HEK293 (cell line): ENCODE data around the gene JOSD1.

Experiments
- BCL6B ChIP-seq: fragments of 450-650 bp; formaldehyde crosslinking; IDR thresholded peaks from 2 replicates; pipeline ENCODE4 v1.5.1; 2017; ENCODE audit warnings: missing biosample characterization, missing genetic modification characterization
- EGR2 ChIP-seq: fragments of 450-650 bp; formaldehyde crosslinking; IDR thresholded peaks from 2 replicates; pipeline ENCODE4 v1.5.1; 2016; ENCODE audit warnings: low read depth, missing biosample characterization, missing genetic modification characterization
- FEZF1 ChIP-seq: fragments of 450-650 bp; formaldehyde crosslinking; IDR thresholded peaks from 2 replicates; pipeline ENCODE4 v1.5.1; 2016; ENCODE audit warnings: missing biosample characterization, missing genetic modification characterization
- HIC1 ChIP-seq: fragments of 450-650 bp; formaldehyde crosslinking; IDR thresholded peaks from 2 replicates; pipeline ENCODE4 v1.5.1; 2016; ENCODE audit warnings: missing biosample characterization, missing genetic modification characterization
- KLF9 ChIP-seq: fragments of 450-650 bp; formaldehyde crosslinking; IDR thresholded peaks from 2 replicates; pipeline ENCODE4 v1.5.1; 2016; ENCODE audit warnings: missing biosample characterization, missing genetic modification characterization, low read depth
- MYNN ChIP-seq: fragments of 450-650 bp; formaldehyde crosslinking; IDR thresholded peaks from 2 replicates; pipeline ENCODE4 v1.5.1; 2016; ENCODE audit warnings: missing biosample characterization, missing genetic modification characterization, borderline replicate concordance
- OVOL3 ChIP-seq: fragments of 450-650 bp; formaldehyde crosslinking; IDR thresholded peaks from 2 replicates; pipeline ENCODE4 v1.5.1; 2016; ENCODE audit warnings: missing biosample characterization, missing genetic modification characterization
- PRDM1 ChIP-seq: fragments of 450-650 bp; formaldehyde crosslinking; IDR thresholded peaks from 2 replicates; pipeline ENCODE4; 2016; ENCODE audit warnings: missing biosample characterization, missing genetic modification characterization
- PRDM4 ChIP-seq: fragments of 450-650 bp; formaldehyde crosslinking; IDR thresholded peaks from 2 replicates; pipeline ENCODE4 v1.5.1; 2017; ENCODE audit warnings: missing biosample characterization, missing genetic modification characterization
- SP2 ChIP-seq: fragments of 450-650 bp; formaldehyde crosslinking; IDR thresholded peaks from 2 replicates; pipeline ENCODE4 v1.5.1; 2016; ENCODE audit warnings: missing biosample characterization, missing genetic modification characterization
- SP7 ChIP-seq: fragments of 450-650 bp; formaldehyde crosslinking; IDR thresholded peaks from 2 replicates; pipeline ENCODE4 v1.5.1; 2016; ENCODE audit warnings: missing biosample characterization, missing genetic modification characterization
- TRIM28 ChIP-seq: IDR thresholded peaks from 2 replicates; pipeline ENCODE4 v1.6.1; 2011; ENCODE audit warnings: low read length, control low read depth, borderline replicate concordance
- ZBTB11 ChIP-seq: fragments of 450-650 bp; formaldehyde crosslinking; conservative IDR thresholded peaks from 2 replicates; pipeline ENCODE4 v1.5.1; 2016; ENCODE audit warnings: low read depth, missing biosample characterization, missing genetic modification characterization
- ZFP69B ChIP-seq: fragments of 450-650 bp; formaldehyde crosslinking; IDR thresholded peaks from 2 replicates; pipeline ENCODE4 v1.5.1; 2016; ENCODE audit warnings: missing biosample characterization, missing genetic modification characterization
- ZNF114 ChIP-seq: fragments of 450-650 bp; formaldehyde crosslinking; IDR thresholded peaks from 2 replicates; pipeline ENCODE4 v1.5.0; 2017; ENCODE audit warnings: missing biosample characterization, missing genetic modification characterization
- ZNF155 ChIP-seq: fragments of 450-650 bp; formaldehyde crosslinking; IDR thresholded peaks from 2 replicates; pipeline ENCODE4 v1.5.1; 2016; ENCODE audit warnings: missing biosample characterization, missing genetic modification characterization
- ZNF184 ChIP-seq: fragments of 450-650 bp; IDR thresholded peaks from 2 replicates; pipeline ENCODE4 v1.5.1; 2018; ENCODE audit warnings: missing biosample characterization, mild to moderate bottlenecking, missing genetic modification characterization
- ZNF221 ChIP-seq: fragments of 450-650 bp; formaldehyde crosslinking; IDR thresholded peaks from 2 replicates; pipeline ENCODE4 v1.5.1; 2017; ENCODE audit warnings: missing biosample characterization, missing genetic modification characterization, borderline replicate concordance
- ZNF24 ChIP-seq: fragments of 450-650 bp; formaldehyde crosslinking; IDR thresholded peaks from 2 replicates; pipeline ENCODE4 v1.5.1; 2016; ENCODE audit warnings: missing biosample characterization, missing genetic modification characterization
- ZNF292 ChIP-seq: fragments of 450-650 bp; formaldehyde crosslinking; IDR thresholded peaks from 2 replicates; pipeline ENCODE4 v1.5.1; 2016; ENCODE audit warnings: low read depth, missing biosample characterization, missing genetic modification characterization, borderline replicate concordance
- ZNF302 ChIP-seq: fragments of 450-650 bp; formaldehyde crosslinking; IDR thresholded peaks from 2 replicates; pipeline ENCODE4 v1.5.1; 2016; ENCODE audit warnings: missing biosample characterization, missing genetic modification characterization, low read depth
- ZNF341 ChIP-seq: fragments of 450-650 bp; formaldehyde crosslinking; IDR thresholded peaks from 2 replicates; pipeline ENCODE4; 2016; ENCODE audit warnings: low read depth, missing biosample characterization, missing genetic modification characterization
- ZNF366 ChIP-seq: fragments of 450-650 bp; formaldehyde crosslinking; conservative IDR thresholded peaks from 2 replicates; pipeline ENCODE4 v1.5.1; 2016; ENCODE audit warnings: missing biosample characterization, missing genetic modification characterization
- ZNF433 ChIP-seq: fragments of 450-650 bp; formaldehyde crosslinking; IDR thresholded peaks from 2 replicates; pipeline ENCODE4 v1.5.1; 2016; ENCODE audit warnings: missing biosample characterization, missing genetic modification characterization, low read depth
- ZNF530 ChIP-seq: fragments of 450-650 bp; formaldehyde crosslinking; IDR thresholded peaks from 2 replicates; pipeline ENCODE4 v1.5.1; 2016; ENCODE audit warnings: low read depth, missing biosample characterization, missing genetic modification characterization
- ZNF544 ChIP-seq: fragments of 450-650 bp; formaldehyde crosslinking; IDR thresholded peaks from 2 replicates; pipeline ENCODE4 v1.5.0; 2017; ENCODE audit warnings: missing biosample characterization, missing genetic modification characterization
- ZNF549 ChIP-seq: fragments of 450-650 bp; IDR thresholded peaks from 2 replicates; pipeline ENCODE4 v1.5.1; 2018; ENCODE audit warnings: missing biosample characterization, missing genetic modification characterization, mild to moderate bottlenecking, inconsistent platforms, moderate library complexity
- ZNF585B ChIP-seq: fragments of 450-650 bp; formaldehyde crosslinking; IDR thresholded peaks from 2 replicates; pipeline ENCODE4 v1.5.1; 2016; ENCODE audit warnings: missing biosample characterization, missing genetic modification characterization
- ZNF664 ChIP-seq: fragments of 450-650 bp; formaldehyde crosslinking; IDR thresholded peaks from 2 replicates; pipeline ENCODE4 v1.5.1; 2016; ENCODE audit warnings: missing biosample characterization, missing genetic modification characterization
- ZNF677 ChIP-seq: fragments of 450-650 bp; IDR thresholded peaks from 2 replicates; pipeline ENCODE4 v1.5.0; 2018; ENCODE audit warnings: missing biosample characterization, mild to moderate bottlenecking, missing genetic modification characterization, moderate library complexity
- ZNF776 ChIP-seq: fragments of 450-650 bp; formaldehyde crosslinking; IDR thresholded peaks from 2 replicates; pipeline ENCODE4 v1.5.0; 2017; ENCODE audit warnings: missing biosample characterization, missing genetic modification characterization, borderline replicate concordance
- TF ChIP-seq, protein P1 (sequence below): fragments of 450-650 bp; formaldehyde crosslinking; IDR thresholded peaks from 2 replicates; pipeline ENCODE4 v1.5.1; 2016; ENCODE audit warnings: missing biosample characterization, missing genetic modification characterization

The JOSD1 gene

DNA sequence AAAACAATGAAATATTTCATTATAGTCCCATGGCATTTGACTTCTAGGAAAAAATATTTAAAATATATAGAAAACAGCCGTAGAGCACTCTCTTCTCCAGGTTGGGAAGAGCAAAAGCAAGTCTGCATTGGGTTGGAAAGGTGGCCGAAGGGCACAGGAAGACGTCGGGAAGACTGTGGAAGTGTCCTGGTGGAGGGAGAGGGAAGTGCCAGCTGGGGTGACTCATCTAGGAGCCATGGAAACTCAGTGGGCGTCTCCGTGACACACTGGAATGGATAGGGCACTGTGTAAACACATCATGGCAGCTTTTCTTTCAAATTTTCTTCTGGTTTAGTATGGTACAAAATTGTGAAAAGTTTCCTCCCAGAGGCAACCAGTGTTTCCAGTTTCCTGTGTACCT is 17.7 kb upstream of the JOSD1 start (continued):
- TF ChIP-seq ZNF341 (tag by site-specific recombination), result peak; percentile 26; the same call in 1 of the 2 replicates
- no peak for TF ChIP-seq ZNF585B (tag by site-specific recombination)
- TF ChIP-seq ZNF114 (tag by site-specific recombination), result no peak
- TF ChIP-seq ZNF776, result no peak
- TF ChIP-seq ZNF155, result no peak
- TF ChIP-seq PRDM1 (tag by site-specific recombination), result peak; percentile 70; the same call in 1 of the 2 replicates
- TF ChIP-seq MYNN (tag by site-specific recombination), result no peak
- no peak for TF ChIP-seq ZFP69B
- TF ChIP-seq ZNF292 (tag by site-specific recombination), result no peak
- no peak for TF ChIP-seq ZNF664
- TF ChIP-seq BCL6B (tag by site-specific recombination), result no peak
- TF ChIP-seq ZNF366 (tag by site-specific recombination), result peak; percentile 39; the same call in 1 of the 2 replicates
- TF ChIP-seq SP2, result no peak
- TF ChIP-seq ZNF549 (tag by site-specific recombination), result no peak
- TF ChIP-seq HIC1 (tag by site-specific recombination), result no peak
- TF ChIP-seq ZNF302, result no peak
- TF ChIP-seq ZBTB11, result no peak
- TF ChIP-seq ZNF544, result no peak
- TF ChIP-seq ZNF530, result peak; percentile 99
- TF ChIP-seq, protein P1, sequence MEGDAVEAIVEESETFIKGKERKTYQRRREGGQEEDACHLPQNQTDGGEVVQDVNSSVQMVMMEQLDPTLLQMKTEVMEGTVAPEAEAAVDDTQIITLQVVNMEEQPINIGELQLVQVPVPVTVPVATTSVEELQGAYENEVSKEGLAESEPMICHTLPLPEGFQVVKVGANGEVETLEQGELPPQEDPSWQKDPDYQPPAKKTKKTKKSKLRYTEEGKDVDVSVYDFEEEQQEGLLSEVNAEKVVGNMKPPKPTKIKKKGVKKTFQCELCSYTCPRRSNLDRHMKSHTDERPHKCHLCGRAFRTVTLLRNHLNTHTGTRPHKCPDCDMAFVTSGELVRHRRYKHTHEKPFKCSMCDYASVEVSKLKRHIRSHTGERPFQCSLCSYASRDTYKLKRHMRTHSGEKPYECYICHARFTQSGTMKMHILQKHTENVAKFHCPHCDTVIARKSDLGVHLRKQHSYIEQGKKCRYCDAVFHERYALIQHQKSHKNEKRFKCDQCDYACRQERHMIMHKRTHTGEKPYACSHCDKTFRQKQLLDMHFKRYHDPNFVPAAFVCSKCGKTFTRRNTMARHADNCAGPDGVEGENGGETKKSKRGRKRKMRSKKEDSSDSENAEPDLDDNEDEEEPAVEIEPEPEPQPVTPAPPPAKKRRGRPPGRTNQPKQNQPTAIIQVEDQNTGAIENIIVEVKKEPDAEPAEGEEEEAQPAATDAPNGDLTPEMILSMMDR, result peak; percentile 58
- TF ChIP-seq ZNF433, result no peak
- no peak for TF ChIP-seq ZNF24 (tag by site-specific recombination)
- TF ChIP-seq SP7, result peak; percentile 45; the same call in 1 of the 2 replicates
- TF ChIP-seq TRIM28, result no peak
- no peak for TF ChIP-seq ZNF184
- no peak for TF ChIP-seq ZNF677 (tag by site-specific recombination)
- TF ChIP-seq EGR2 (tag by site-specific recombination), result peak; percentile 74; the same call in 1 of the 2 replicates
- TF ChIP-seq FEZF1 (tag by site-specific recombination), result no peak
- TF ChIP-seq KLF9 (tag by site-specific recombination), result no peak
- no peak for TF ChIP-seq OVOL3
- TF ChIP-seq PRDM4 (tag by site-specific recombination), result no peak
- no peak for TF ChIP-seq ZNF221
